Heart right ventricle (tissue), 16 donors: ENCODE data around the gene ARMH2. TPM values are rescaled to one million over a fixed set of nuclear protein-coding genes. Genes with fewer than 3 reads are reported as not detected.
A peak's percentile ranks its signal among the peaks of the same experiment; 100 is the strongest.
"Not testable (repeated sequence)": the region's sequence is repeated elsewhere in the genome, so short reads cannot be mapped to it uniquely, and the experiment has no call there.

Source experiments
- ATAC-seq, 8 donors: fragments of 200-7000 bp; cut with Tn5 transposase; one replicate each; pipeline ENCODE4 v1.9.1; 2020; ENCODE audit warnings: mild to moderate bottlenecking in 8 of 8, moderate library complexity in 8 of 8, moderate number of reproducible peaks in 1 of 8
- DNase-seq, 2 donors: peaks; one replicate each; pipeline ENCODE4 v3.0.0-alpha.2; 2020
- H3K27ac ChIP-seq, 10 donors: fragments of 200-600 bp; sonication (generic) in 2 of 10; one replicate each; pipeline versions ENCODE4 v1.5.0 to v1.8.0; 2020 to 2022; ENCODE audit warnings: mild to moderate bottlenecking in 3 of 10
- H3K27me3 ChIP-seq, 7 donors: fragments of 200-600 bp; one replicate each; pipeline ENCODE4 v1.8.0; 2021 to 2022; ENCODE audit warnings: mild to moderate bottlenecking in 2 of 7
- H3K36me3 ChIP-seq, 9 donors: fragments of 200-600 bp; sonication (generic) in 1 of 9; one replicate each; pipeline versions ENCODE4 v1.5.0 to v1.8.0; 2020 to 2022; ENCODE audit warnings: mild to moderate bottlenecking in 2 of 9
- H3K4me1 ChIP-seq, 9 donors: fragments of 200-600 bp; sonication (generic) in 1 of 9; one replicate each; pipeline versions ENCODE4 v1.5.0 to v1.8.0; 2020 to 2022; ENCODE audit warnings: mild to moderate bottlenecking in 4 of 9
- H3K4me3 ChIP-seq, 10 donors: fragments of 200-600 bp; sonication (generic) in 2 of 10; one replicate each; pipeline versions ENCODE4 v1.5.0 to v1.8.0; 2020 to 2022; ENCODE audit warnings: mild to moderate bottlenecking in 7 of 10, moderate library complexity in 2 of 10
- H3K9me3 ChIP-seq, 11 donors: fragments of 200-600 bp in 10 of 11; sonication (generic) in 2 of 11; one replicate each; pipeline versions ENCODE4 v1.5.0 to v1.8.0; 2013 to 2022; ENCODE audit warnings: mild to moderate bottlenecking in 2 of 11, control low read depth in 1 of 11, moderate library complexity in 1 of 11
- CTCF ChIP-seq, 9 donors: fragments of 200-600 bp; sonication (generic) in 2 of 9; IDR thresholded peaks; one replicate each; pipeline versions ENCODE4 v1.5.0 to v1.8.0; 2021 to 2022; ENCODE audit warnings: antibody characterized with exemption in 9 of 9, mild to moderate bottlenecking in 5 of 9, moderate library complexity in 1 of 9
- WGBS, 2 donors: extraction: QIAGEN DNeasy Blood & Tissue Kit; methylation state at CpG; one replicate each; pipeline ENCODE4 v1.1.7; 2013; ENCODE audit warnings: inconsistent platforms in 1 of 2; 5-methylcytosine and 5-hydroxymethylcytosine counted together
- intact Hi-C, 10 donors: fragments of 100-400 bp; cut with DNase I; formaldehyde crosslinking; loops; one replicate each; pipeline versions ENCODE4 v1.11.1 to v1.14.2; 2022
- polyA plus RNA-seq, 2 donors: library from polyadenylated mRNA; stranded (reverse); fragments of 200-250 nt; gene quantifications; one replicate each; pipeline ENCODE4 v1.2.3, GENCODE V29; 2013
- total RNA-seq, 10 donors: library from RNA; stranded (reverse); fragmentation: NEBNext Ultra II Directional in 3 of 10; extraction: Animal tissue kit (Norgen Biotek cat#: 25700) in 3 of 10; gene quantifications; one replicate each; pipeline versions ENCODE4 v1.2.1 to v1.2.4, GENCODE V29; 2021 to 2023
- donor health status: Arrhythmogenic right ventricular cardiomyopathy.
- donor health status: ischemic (EF 13 %, LVEDD 7.1; RV severe dilation, severe dysfunction).
- donor health status: healthy with polysubstance abuse.
- donor health status: DM: no; HTN: yes; CAD: no.
- donor health status: DM: no; HTN: no; CAD: no.
- donor health status: ischemic (EF 25% LVEDD 6.9; RV normal size, moderate dysfunction).
- donor health status: ischemic (EF 25% LVEDD 5.7; RV mildly dilated, moderate dysfunction).
- donor health status: healthy.
- donor health status: DM: yes; HTN: yes; CAD: no.
- donor health status: Ischemic cardiomyopathy.
- donor health status: ischemic (EF 35%, LVEDD 5.7; RV mildly dilated, moderate dysfunction).
- donor health status: nonischemic (EF 11% LVEDD 7.7; RV severe dilation, severe dysfunction).
- donor health status: DM: yes; HTN: yes; CAD: no.
- donor health status: PGD.
- donor health status: ischemic (EF 29% LVEDD 5.4; RV normal size, mild dysfunction).
- donor health status: nonischemic (EF 23%, LVEDD 6.1; RV moderate dilation, normal function).

The ARMH2 gene
- total and polyA plus RNA-seq, 12 donors, result not detected

- peaks cover 0 to 9% (median 0%) of the 10 kb centered on the region in 11 donors for H3K9me3 ChIP-seq
- ATAC-seq, result no peak
- TF ChIP-seq CTCF (IDR thresholded peaks at IDR 0.05), result no peak
- intact Hi-C loops, result no loop called here
- H3K27me3 ChIP-seq, result no peaks in the 10 kb centered on the region
- no peak overlapping the region for H3K4me3 ChIP-seq
- no peak overlapping the region for H3K27ac ChIP-seq
- peaks cover 0 to 30% (median 0%) of the 10 kb centered on the region in 9 donors for H3K4me1 ChIP-seq
- DNase-seq, result no peak
- no peaks in the 10 kb centered on the region for H3K36me3 ChIP-seq
- WGBS, 2 donors, result 85 to 88% methylated on average over 1 of the region's 1 CpG
Measured at GRCh38 chr6:24752917-24753492, 45.7 kb downstream of the ARMH2 start.

- 64 to 71% methylated on average over 2 of the region's 2 CpGs for WGBS, 2 donors
Measured at GRCh38 chr6:24752503-24752902, 46.2 kb downstream of the ARMH2 start.

GRCh38 chr6:24750878-24751277 is 47.8 kb downstream of the ARMH2 start:
- H3K36me3 ChIP-seq, ATAC-seq, H3K27me3 ChIP-seq, H3K9me3 ChIP-seq, DNase-seq, H3K4me3 ChIP-seq, intact Hi-C loops, H3K27ac ChIP-seq: not testable (repeated sequence)
- WGBS, 2 donors, result 71 to 89% methylated on average over 3 of the region's 3 CpGs
- H3K4me1 ChIP-seq, result peaks cover 0 to 20% (median 0%) of the 10 kb centered on the region in 9 donors

More at GRCh38 chr6:24752503-24752902, 46.2 kb downstream of the ARMH2 start:
- DNase-seq (no peak), ATAC-seq (no peak)
- no peak overlapping the region for H3K27ac ChIP-seq
- TF ChIP-seq CTCF (IDR thresholded peaks at IDR 0.05), result no peak
- no peaks in the 10 kb centered on the region for H3K27me3 ChIP-seq
- no peak overlapping the region for H3K4me3 ChIP-seq
- intact Hi-C loops, result no loop called here
- H3K4me1 ChIP-seq, result peaks cover 0 to 27% (median 0%) of the 10 kb centered on the region in 9 donors
- H3K9me3 ChIP-seq, result peaks cover 0 to 9% (median 0%) of the 10 kb centered on the region in 11 donors
- no peaks in the 10 kb centered on the region for H3K36me3 ChIP-seq

- Histone ChIP-seq H3K27ac (peak overlapping the region in 2 of 10 donors; percentile 21 to 86), H3K27me3 (no peaks in the 10 kb centered on the region), H3K4me3 (no peak overlapping the region), H3K4me1 (peaks cover 0 to 25% (median 0%) of the 10 kb centered on the region in 9 donors), H3K9me3 (peaks cover 0 to 9% (median 0%) of the 10 kb centered on the region in 11 donors), H3K36me3 (no peaks in the 10 kb centered on the region)
- DNase-seq, result no peak
- ATAC-seq, result peak in 1 of 8 donors; percentile 19
- 84 to 85% methylated on average over 3 of the region's 3 CpGs for WGBS, 2 donors
- intact Hi-C loops, result no loop called here
- TF ChIP-seq CTCF (IDR thresholded peaks at IDR 0.05), result no peak
Measured at GRCh38 chr6:24749297-24749696, 49.4 kb downstream of the ARMH2 start.

Other genes with a start within 250 kb of the ARMH2 start
- gene KIAA0319, start 152.7 kb downstream of the ARMH2 start, total RNA-seq, result under 1 TPM in 5 of 10 donors, not detected in 5; 0.05 to 0.07 (median 0.05) TPM
- gene KIAA0319, start 152.7 kb downstream of the ARMH2 start, polyA plus RNA-seq, result not detected
- 10 to 100 TPM; 20.0 to 30.9 (median 24.3) TPM for gene TDP2, start 132.0 kb downstream of the ARMH2 start, total RNA-seq
- 10 to 100 TPM; 22.6 to 29.8 TPM for gene TDP2, start 132.0 kb downstream of the ARMH2 start, polyA plus RNA-seq
- gene ACOT13, start 131.8 kb downstream of the ARMH2 start, total RNA-seq, result 10 to 100 TPM; 47.3 to 83.8 (median 56.1) TPM
- gene ACOT13, start 131.8 kb downstream of the ARMH2 start, polyA plus RNA-seq, result 100 to 1,000 TPM in 1 of 2 donors, 10 to 100 TPM in 1; 38.2 to 241 TPM
- gene C6orf62, start 79.8 kb downstream of the ARMH2 start, total RNA-seq, result 10 to 100 TPM; 35.3 to 68.3 (median 39.5) TPM
- 10 to 100 TPM; 41.5 to 64.1 TPM for gene C6orf62, start 79.8 kb downstream of the ARMH2 start, polyA plus RNA-seq
- gene GMNN, start 24.0 kb downstream of the ARMH2 start, total RNA-seq, result 10 to 100 TPM in 1 of 10 donors, 1 to 10 TPM in 9; 3.1 to 10.9 (median 6.8) TPM
- gene GMNN, start 24.0 kb downstream of the ARMH2 start, polyA plus RNA-seq, result 10 to 100 TPM in 1 of 2 donors, 1 to 10 TPM in 1; 6.4 to 15.6 TPM
- 10 to 100 TPM in 1 of 10 donors, 1 to 10 TPM in 9; 2.0 to 14.5 (median 4.6) TPM for gene RIPOR2, start 137.0 kb upstream of the ARMH2 start, total RNA-seq
- 1 to 10 TPM; 1.2 to 1.4 TPM for gene RIPOR2, start 137.0 kb upstream of the ARMH2 start, polyA plus RNA-seq